Measurements from ENCODE around the gene CPEB4.

Gene CPEB4

DNA sequence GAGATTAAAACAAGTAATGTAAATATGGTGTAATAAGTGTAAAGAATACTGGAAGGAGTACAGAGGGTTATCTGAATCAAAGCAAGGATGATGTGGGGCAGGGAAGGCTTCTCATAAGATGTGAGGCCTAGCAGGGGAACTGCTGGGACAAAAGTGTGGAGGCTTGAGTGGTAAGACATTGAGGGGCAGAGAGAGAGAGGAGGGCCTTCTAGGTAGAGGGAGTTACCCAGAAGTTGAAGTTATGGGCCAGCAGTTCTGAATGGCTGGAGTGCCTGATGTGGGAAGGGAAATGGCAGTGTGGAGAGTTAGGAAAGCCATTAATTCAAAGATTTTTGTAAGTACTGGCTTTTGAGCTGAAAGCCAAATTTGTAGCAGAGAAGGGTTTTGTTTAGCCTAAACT, 36.8 kb downstream of the CPEB4 start:
- no peak overlapping the region for H3K4me3 ChIP-seq (ENCODE audit: insufficient read depth, low read length, poor library complexity, severe bottlenecking)
- peak overlapping the region; percentile 56 for H3K4me2 ChIP-seq (ENCODE audit: low read depth, low read length, poor library complexity, severe bottlenecking)
- no peaks in the 10 kb centered on the region for H3K36me3 ChIP-seq (ENCODE audit: low read length)
- 0 out of 2 replicates have a peak, but pooled peaks cover 4% of the 10 kb centered on the region for H4K20me1 ChIP-seq (ENCODE audit: low read depth, low read length)
- H2AFZ ChIP-seq (ENCODE audit: low read depth, low read length, severe bottlenecking) = no peak overlapping the region
- H3K9me2 ChIP-seq (replicated peaks; ENCODE audit: insufficient read depth, low read length) = no peaks in the 10 kb centered on the region
- H3K27me3 ChIP-seq (ENCODE audit: low read length) = no peaks in the 10 kb centered on the region
- TF ChIP-seq EZH2phosphoT487 (conservative IDR thresholded peaks at IDR 0.05; ENCODE audit: low read length) (no peak), CTCF (IDR thresholded peaks at IDR 0.05; ENCODE audit: insufficient read depth, low read length, poor library complexity, severe bottlenecking) (no peak)
- H3F3A ChIP-seq (ENCODE audit: insufficient read depth) = peaks cover 20% of the 10 kb centered on the region; the same call in 1 of the 2 replicates
- H3K9me3 ChIP-seq (ENCODE audit: insufficient read depth, low read length) = no peaks in the 10 kb centered on the region
- no peak overlapping the region for H3K9ac ChIP-seq (ENCODE audit: low read length)
- H3K79me2 ChIP-seq (ENCODE audit: insufficient read depth, low read length) = peaks cover 72% of the 10 kb centered on the region
- H3K27ac ChIP-seq (ENCODE audit: low read depth, low read length) = peak overlapping the region; percentile 71

DNA sequence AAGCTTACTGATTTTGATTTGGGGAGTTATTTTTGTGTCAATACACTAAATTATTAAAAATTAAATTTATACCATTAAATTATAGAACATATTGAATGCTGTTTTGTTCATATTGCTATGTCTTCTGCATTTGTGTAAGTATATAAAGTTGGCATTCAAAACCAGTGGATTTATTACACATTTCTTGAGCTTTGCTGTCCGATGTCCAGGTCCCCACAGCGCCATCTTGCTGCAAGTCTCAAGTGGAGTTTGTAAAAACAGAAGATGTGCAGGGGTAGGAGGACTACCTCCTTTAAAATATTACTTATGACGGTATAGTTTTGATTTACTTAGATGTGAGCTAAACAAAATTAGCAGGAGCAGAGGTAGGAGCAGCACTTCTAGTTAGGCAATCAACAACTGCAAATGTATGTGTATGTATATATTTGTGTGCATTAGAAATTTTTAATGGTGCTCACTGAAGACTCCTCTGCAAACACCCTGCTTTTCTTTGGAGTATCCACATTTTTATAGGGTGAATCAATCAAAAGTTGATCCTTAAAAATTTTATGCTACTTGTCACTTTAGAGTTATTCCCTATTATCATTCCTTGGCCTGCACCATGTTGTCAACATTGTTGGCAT, 37.4 kb downstream of the CPEB4 start:
- no peak overlapping the region for H3K9ac ChIP-seq (ENCODE audit: low read length)
- H3K4me3 ChIP-seq (ENCODE audit: insufficient read depth, low read length, poor library complexity, severe bottlenecking) = no peak overlapping the region
- TF ChIP-seq CTCF (IDR thresholded peaks at IDR 0.05; ENCODE audit: insufficient read depth, low read length, poor library complexity, severe bottlenecking) (peak; percentile 85), EZH2phosphoT487 (conservative IDR thresholded peaks at IDR 0.05; ENCODE audit: low read length) (no peak)
- H4K20me1 ChIP-seq (ENCODE audit: low read depth, low read length) = 0 out of 2 replicates have a peak, but pooled peaks cover 4% of the 10 kb centered on the region
- H3K4me2 ChIP-seq (ENCODE audit: low read depth, low read length, poor library complexity, severe bottlenecking) = no peak overlapping the region
- H3K9me3 ChIP-seq (ENCODE audit: insufficient read depth, low read length) = no peaks in the 10 kb centered on the region
- no peaks in the 10 kb centered on the region for H3K27me3 ChIP-seq (ENCODE audit: low read length)
- peaks cover 65% of the 10 kb centered on the region for H3K79me2 ChIP-seq (ENCODE audit: insufficient read depth, low read length)
- H3K27ac ChIP-seq (ENCODE audit: low read depth, low read length) = peak overlapping the region; percentile 71
- no peaks in the 10 kb centered on the region for H3K36me3 ChIP-seq (ENCODE audit: low read length)
- H3K9me2 ChIP-seq (replicated peaks; ENCODE audit: insufficient read depth, low read length) = no peaks in the 10 kb centered on the region
- H3F3A ChIP-seq (ENCODE audit: insufficient read depth) = peaks cover 15% of the 10 kb centered on the region; the same call in 1 of the 2 replicates
- no peak overlapping the region for H2AFZ ChIP-seq (ENCODE audit: low read depth, low read length, severe bottlenecking)

GRCh38 chr5:173926359-173926758, 38.2 kb downstream of the CPEB4 start:
- no peaks in the 10 kb centered on the region for H3K9me3 ChIP-seq (ENCODE audit: insufficient read depth, low read length)
- no peak overlapping the region for H2AFZ ChIP-seq (ENCODE audit: low read depth, low read length, severe bottlenecking)
- no peak overlapping the region for H3K9ac ChIP-seq (ENCODE audit: low read length)
- no peak overlapping the region for H3K4me3 ChIP-seq (ENCODE audit: insufficient read depth, low read length, poor library complexity, severe bottlenecking)
- no peak for TF ChIP-seq EZH2phosphoT487 (conservative IDR thresholded peaks at IDR 0.05; ENCODE audit: low read length)
- TF ChIP-seq CTCF (IDR thresholded peaks at IDR 0.05; ENCODE audit: insufficient read depth, low read length, poor library complexity, severe bottlenecking) = no peak
- no peaks in the 10 kb centered on the region for H3K36me3 ChIP-seq (ENCODE audit: low read length)
- H3F3A ChIP-seq (ENCODE audit: insufficient read depth) = peaks cover 15% of the 10 kb centered on the region; the same call in 1 of the 2 replicates
- H3K79me2 ChIP-seq (ENCODE audit: insufficient read depth, low read length) = peaks cover 63% of the 10 kb centered on the region
- H3K27ac ChIP-seq (ENCODE audit: low read depth, low read length) = no peak overlapping the region
- no peak overlapping the region for H3K4me2 ChIP-seq (ENCODE audit: low read depth, low read length, poor library complexity, severe bottlenecking)
- H3K9me2 ChIP-seq (replicated peaks; ENCODE audit: insufficient read depth, low read length) = no peaks in the 10 kb centered on the region
- no peaks in the 10 kb centered on the region for H3K27me3 ChIP-seq (ENCODE audit: low read length)
- H4K20me1 ChIP-seq (ENCODE audit: low read depth, low read length) = 0 out of 2 replicates have a peak, but pooled peaks cover 4% of the 10 kb centered on the region

Data from SU-DHL-6 (cell line).